Activated CD4-positive, alpha-beta T cell treated with anti-CD3 and anti-CD28 coated beads, Interleukin-2, amount 10 ng/mL, durations not matched to agents 24 days and 14 days (primary cell): ENCODE data around the gene SNX30. TPM values are rescaled to one million over a fixed set of nuclear protein-coding genes. Genes with fewer than 3 reads are reported as not detected.

Source experiments
- DNase-seq: peaks from one replicate; pipeline ENCODE4 v3.0.0; 2022
- H3K27ac Mint-ChIP-seq: one replicate; pipeline ENCODE4 v1.8.0; 2022; ENCODE audit warnings: mild to moderate bottlenecking, mixed read lengths
- H3K27me3 Mint-ChIP-seq: one replicate; pipeline ENCODE4 v1.8.0; 2022; ENCODE audit warnings: mixed read lengths
- H3K36me3 Mint-ChIP-seq: one replicate; pipeline ENCODE4 v1.8.0; 2022; ENCODE audit warnings: low read depth, mild to moderate bottlenecking, mixed read lengths
- H3K4me1 Mint-ChIP-seq: one replicate; pipeline ENCODE4 v1.8.0; 2021; ENCODE audit warnings: mixed read lengths
- H3K4me3 Mint-ChIP-seq: one replicate; pipeline ENCODE4 v1.8.0; 2022; ENCODE audit warnings: mild to moderate bottlenecking, moderate library complexity, mixed read lengths
- H3K9me3 Mint-ChIP-seq: one replicate; pipeline ENCODE4 v1.8.0; 2021; ENCODE audit warnings: mixed read lengths
- intact Hi-C: fragments of 100-400 bp; cut with micrococcal nuclease; formaldehyde crosslinking; loops from one replicate; pipeline ENCODE4 v1.15.1; 2023
- total RNA-seq: library from RNA; stranded (reverse); gene quantifications from 2 replicates; pipeline ENCODE4 v1.2.3, GENCODE V29; 2022

SNX30 gene
- total RNA-seq, 1 donor from 2014 or later, result 2.6 TPM

DNA sequence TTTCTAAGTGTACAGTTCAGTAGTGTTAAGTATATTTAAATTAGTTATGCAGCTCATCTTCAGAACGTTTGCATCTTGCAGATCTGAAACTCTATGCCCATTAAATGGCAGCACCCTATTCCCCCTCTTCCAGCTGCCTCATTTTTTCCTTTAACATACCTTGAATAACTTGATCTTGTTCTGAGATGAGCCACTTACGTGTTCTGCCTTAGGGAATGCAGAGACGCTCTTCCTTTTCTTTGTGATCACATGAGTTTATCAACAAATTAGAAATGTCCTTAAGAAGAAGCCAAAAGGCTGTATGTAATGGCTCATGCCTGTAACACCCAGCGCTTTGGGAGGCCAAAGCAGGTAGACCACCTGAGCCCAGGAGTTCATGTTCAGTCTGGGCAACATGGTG is 82.5 kb downstream of the SNX30 start:
- H3K9me3 Mint-ChIP-seq, result no peaks in the 10 kb centered on the region
- peaks cover 8% of the 10 kb centered on the region for H3K36me3 Mint-ChIP-seq

DNA sequence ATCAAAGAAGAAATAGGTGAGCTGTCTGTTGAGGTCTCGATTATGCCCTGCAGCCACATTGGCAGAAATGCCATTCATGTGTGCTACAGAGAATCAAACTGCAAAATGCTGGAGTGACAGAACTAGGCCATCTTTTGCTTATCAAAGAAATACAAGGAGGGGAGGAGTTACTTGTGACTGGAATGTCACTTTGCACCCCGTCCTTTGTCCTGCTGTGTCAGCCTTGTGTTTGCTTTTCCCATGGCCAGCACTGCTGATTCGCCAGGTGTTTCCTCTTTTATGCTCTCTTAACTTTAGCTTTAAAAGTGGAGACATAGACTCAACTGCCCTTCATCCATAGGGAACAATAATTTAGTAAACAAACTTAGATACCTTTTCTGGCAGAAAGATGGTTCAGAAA is 85.8 kb downstream of the SNX30 start:
- no peaks in the 10 kb centered on the region for H3K4me1 Mint-ChIP-seq
- no peak for DNase-seq
- no peak overlapping the region for H3K27ac Mint-ChIP-seq
- no peak overlapping the region for H3K4me3 Mint-ChIP-seq
- no peaks in the 10 kb centered on the region for H3K27me3 Mint-ChIP-seq
- no peaks in the 10 kb centered on the region for H3K9me3 Mint-ChIP-seq
- intact Hi-C loops, result no loop called here
- peaks cover 14% of the 10 kb centered on the region for H3K36me3 Mint-ChIP-seq

More for the DNA sequence above, 82.5 kb downstream of the SNX30 start:
- no peak overlapping the region for H3K4me3 Mint-ChIP-seq
- H3K4me1 Mint-ChIP-seq, result peaks cover 4% of the 10 kb centered on the region
- H3K27ac Mint-ChIP-seq, result no peak overlapping the region
- no peak for DNase-seq
- H3K27me3 Mint-ChIP-seq, result no peaks in the 10 kb centered on the region
- intact Hi-C loops, result no loop called here

DNA sequence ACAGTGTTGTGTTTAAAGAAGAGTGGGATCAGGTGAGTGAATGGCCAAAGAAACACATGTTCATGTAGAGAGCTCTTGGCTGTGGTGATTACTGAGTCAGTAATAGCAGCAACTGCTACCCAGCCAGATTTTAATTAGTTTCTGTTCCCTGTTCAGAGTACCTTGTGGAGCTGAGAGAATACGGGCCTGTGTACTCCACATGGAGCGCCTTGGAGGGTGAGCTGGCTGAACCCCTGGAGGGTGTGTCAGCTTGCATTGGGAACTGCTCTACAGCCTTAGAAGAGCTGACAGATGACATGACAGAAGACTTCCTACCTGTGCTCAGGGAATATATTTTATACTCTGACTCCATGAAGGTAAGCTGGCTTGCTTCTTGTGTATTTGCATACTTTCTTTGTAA is 87.8 kb downstream of the SNX30 start:
- no peak overlapping the region for H3K27ac Mint-ChIP-seq
- H3K36me3 Mint-ChIP-seq, result peaks cover 9% of the 10 kb centered on the region
- no peaks in the 10 kb centered on the region for H3K27me3 Mint-ChIP-seq
- intact Hi-C loops, result no loop called here
- DNase-seq, result no peak
- H3K9me3 Mint-ChIP-seq, result no peaks in the 10 kb centered on the region
- no peak overlapping the region for H3K4me3 Mint-ChIP-seq
- H3K4me1 Mint-ChIP-seq, result no peaks in the 10 kb centered on the region

DNA sequence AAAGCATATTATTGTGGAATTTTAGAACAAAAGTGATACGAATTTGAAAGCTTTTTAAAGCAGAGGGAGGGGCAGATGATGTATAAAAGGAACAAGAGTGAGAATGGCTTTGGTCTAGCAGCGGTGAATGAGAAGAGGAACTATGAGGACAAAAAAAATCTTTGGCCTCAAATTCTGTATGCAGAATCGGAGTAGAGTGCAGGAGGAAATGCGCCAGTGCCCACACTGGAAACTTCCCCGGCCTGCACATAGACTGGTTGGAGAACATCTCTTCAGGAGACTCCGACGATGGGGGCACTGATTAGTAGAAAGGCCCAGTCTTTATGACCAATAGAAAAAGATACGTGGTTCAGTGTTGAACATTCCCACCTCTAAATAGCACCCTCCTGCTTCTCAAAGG is 88.8 kb downstream of the SNX30 start:
- intact Hi-C loops, result no loop called here
- Mint-ChIP-seq H3K27ac (no peak overlapping the region), H3K4me3 (no peak overlapping the region)

DNA sequence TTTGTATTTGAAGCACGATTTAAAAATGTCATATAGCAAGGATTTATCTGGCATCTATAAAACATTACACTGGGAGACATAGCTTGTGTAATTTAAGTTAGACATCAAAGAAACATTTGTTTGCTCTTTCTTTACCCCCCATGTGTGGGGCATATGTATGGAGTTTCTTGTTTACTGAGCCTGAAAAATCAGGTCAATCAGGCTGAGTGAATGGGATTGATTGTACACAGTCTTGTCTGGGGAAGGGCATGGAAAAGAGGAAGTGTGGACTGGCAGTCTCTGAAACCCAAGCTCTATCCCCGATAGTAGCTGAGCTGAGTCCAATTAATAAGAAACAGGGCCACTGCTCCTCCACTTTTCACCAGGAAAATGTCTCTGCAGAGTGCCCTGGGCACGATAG is 90.7 kb downstream of the SNX30 start:
- no peak overlapping the region for H3K27ac Mint-ChIP-seq
- intact Hi-C loops, result no loop called here
- DNase-seq, result no peak
- peaks cover 9% of the 10 kb centered on the region for H3K36me3 Mint-ChIP-seq
- no peak overlapping the region for H3K4me3 Mint-ChIP-seq
- no peaks in the 10 kb centered on the region for H3K27me3 Mint-ChIP-seq
- H3K9me3 Mint-ChIP-seq, result no peaks in the 10 kb centered on the region
- peaks cover 12% of the 10 kb centered on the region for H3K4me1 Mint-ChIP-seq

More for the DNA sequence above, 88.8 kb downstream of the SNX30 start:
- Mint-ChIP-seq H3K27me3 (no peaks in the 10 kb centered on the region), H3K4me1 (peaks cover 5% of the 10 kb centered on the region), H3K36me3 (peaks cover 9% of the 10 kb centered on the region), H3K9me3 (no peaks in the 10 kb centered on the region)
- DNase-seq, result no peak

DNA sequence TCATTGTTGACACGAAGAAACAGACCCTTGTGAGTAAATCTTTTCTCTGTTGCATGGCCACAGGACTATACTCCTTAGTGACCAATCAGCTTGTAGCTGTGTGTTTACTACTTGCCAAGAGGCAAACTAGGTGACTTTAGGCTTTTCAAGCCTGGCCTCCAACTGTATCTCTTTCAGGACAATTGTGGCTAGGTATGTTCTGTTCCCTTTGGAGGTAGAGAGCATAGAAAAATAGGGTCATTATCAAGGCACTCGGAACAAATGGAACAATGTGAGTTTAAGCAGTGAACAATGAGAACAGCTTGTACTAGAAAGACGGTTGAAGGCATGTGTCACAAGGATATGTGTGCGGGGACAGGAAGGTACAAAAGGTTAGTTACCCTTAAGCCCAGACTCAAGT is 92.0 kb downstream of the SNX30 start:
- intact Hi-C loops, result no loop called here
- H3K9me3 Mint-ChIP-seq, result no peaks in the 10 kb centered on the region
- peaks cover 7% of the 10 kb centered on the region for H3K36me3 Mint-ChIP-seq
- no peaks in the 10 kb centered on the region for H3K27me3 Mint-ChIP-seq
- no peak overlapping the region for H3K4me3 Mint-ChIP-seq
- peaks cover 12% of the 10 kb centered on the region for H3K4me1 Mint-ChIP-seq
- DNase-seq, result no peak
- H3K27ac Mint-ChIP-seq, result no peak overlapping the region

DNA sequence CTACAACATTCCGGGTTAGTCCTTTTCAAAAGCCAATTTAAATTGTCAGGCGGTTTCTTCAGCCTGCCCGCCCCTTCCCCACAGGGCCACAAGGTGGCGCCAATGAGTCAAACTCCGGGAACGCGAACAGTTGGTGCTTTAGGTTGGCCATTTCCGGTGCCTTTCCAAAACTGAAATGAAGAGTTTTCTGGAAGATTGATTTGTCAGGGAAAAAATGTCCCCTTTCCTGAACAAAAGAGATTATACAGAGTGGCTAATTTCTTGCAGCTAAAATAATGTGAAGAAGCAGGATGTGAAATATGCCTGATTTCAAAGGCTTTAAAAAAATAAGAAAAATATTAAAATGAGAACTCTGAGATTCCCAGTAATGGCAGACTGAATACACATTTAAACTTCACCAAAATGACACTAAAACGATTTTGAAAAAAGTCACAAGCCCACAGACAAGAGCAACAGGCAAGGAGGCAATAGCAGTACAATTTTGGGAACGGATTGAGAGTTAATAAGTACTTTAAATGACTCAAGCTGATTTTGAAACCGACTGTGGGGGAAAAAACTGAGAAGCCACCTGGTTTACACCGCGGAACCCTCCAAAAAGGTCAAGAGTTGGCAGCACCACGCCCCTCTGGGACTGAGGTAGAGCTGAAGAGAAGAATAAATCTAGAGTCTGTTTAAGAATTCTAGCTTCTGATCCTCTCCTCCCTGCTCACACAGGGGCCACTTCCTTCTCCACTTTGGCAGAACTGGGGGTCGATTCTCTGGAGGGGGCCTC is 94.4 kb downstream of the SNX30 start:
- no peaks in the 10 kb centered on the region for H3K27me3 Mint-ChIP-seq
- DNase-seq, result peak; percentile 92
- H3K27ac Mint-ChIP-seq, result no peak overlapping the region
- H3K4me1 Mint-ChIP-seq, result peaks cover 14% of the 10 kb centered on the region
- intact Hi-C loops, result loop anchor here (1.0 kb wide), 1 partner anchor 58 kb away; no protein-coding TSS in a partner anchor
- H3K36me3 Mint-ChIP-seq, result no peaks in the 10 kb centered on the region
- no peaks in the 10 kb centered on the region for H3K9me3 Mint-ChIP-seq
- no peak overlapping the region for H3K4me3 Mint-ChIP-seq

DNA sequence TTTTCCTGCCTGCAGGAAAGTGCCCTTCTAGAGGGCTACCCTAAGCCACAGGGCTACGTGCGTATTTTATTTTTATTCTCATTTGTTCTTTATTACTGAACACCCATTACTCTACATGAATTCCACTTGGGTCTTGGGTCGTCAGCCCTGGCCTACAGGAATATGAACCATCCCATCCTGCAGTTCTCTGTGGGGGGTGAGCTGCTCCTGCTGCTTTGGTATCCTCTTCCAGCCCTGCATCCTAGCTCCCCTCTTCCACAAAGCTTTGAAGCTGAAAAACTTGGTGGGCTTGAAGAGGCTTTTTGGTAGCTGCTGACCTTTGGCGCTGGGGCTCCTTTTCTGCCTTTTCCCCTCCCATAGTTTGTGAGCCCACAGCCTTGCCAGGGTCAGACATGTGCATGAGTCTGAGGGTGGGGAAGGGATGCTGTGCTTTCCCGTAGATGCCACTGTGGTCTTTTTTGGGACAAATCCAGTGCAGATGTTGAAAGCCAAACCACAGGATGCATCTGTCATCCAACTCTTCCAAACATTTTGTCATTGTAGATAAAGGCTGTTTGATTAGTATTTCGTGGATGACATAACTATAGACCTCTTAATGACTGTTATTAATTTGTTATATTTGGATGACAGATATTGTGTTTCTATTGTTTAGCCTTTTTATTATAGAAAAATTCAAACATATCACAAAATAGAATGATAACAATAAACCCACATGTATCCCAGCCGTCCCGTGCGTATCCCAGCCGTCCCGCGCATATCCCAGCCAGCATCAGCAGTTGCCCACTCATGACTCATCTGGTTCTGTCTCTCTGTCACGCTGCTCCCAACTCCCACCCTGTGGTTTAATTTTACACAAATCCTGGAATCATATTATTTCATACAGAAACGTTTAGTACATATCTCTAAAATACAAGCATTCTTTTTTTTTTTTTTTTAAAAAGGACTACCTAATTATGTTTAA is 96.2 kb downstream of the SNX30 start:
- intact Hi-C loops, result no loop called here
- H3K4me3 Mint-ChIP-seq, result no peak overlapping the region

DNA sequence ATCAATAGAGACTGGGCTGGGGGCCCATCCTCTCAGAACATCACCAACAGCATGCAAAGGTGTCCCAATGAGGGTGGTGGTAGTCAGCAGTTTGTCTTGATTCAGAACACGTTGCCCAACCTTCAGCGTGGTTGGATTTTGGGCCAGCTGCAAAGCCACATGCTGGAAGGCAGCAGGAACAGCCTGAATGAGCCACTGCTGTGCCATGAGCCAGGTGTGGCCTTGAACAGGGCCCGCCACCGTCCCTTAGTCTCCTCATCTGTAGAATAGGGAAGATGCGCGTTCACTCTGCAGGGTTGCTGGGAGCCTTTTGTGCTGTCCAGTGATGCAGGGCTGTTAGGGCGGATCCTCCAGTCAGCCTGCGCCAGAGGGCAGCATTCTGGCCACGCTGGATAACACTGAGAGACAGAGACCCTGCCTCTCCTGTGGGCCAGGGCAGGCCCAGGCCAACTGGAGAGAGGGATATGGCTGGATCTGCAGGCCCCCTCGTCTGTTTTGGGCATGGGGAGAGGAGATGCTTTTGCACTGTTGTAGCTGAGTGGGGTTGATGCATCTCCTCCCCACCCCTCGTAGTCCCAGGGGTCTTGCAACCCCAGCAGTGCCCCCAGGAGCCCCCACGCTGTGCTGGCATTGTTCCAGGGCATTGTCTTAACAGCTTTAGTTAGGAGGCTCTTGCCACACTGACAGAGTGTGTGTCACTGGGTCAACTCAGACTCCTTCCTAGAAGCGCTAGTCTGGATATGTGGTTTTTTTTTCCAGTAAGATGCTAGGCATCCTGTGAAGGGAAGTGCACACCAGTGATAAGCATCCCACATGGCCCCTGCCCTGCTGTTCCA is 98.0 kb downstream of the SNX30 start:
- H3K27ac Mint-ChIP-seq, result no peak overlapping the region
- peaks cover 14% of the 10 kb centered on the region for H3K4me1 Mint-ChIP-seq
- DNase-seq, result no peak
- H3K4me3 Mint-ChIP-seq, result no peak overlapping the region
- H3K27me3 Mint-ChIP-seq, result no peaks in the 10 kb centered on the region
- H3K36me3 Mint-ChIP-seq, result peaks cover 6% of the 10 kb centered on the region
- no peaks in the 10 kb centered on the region for H3K9me3 Mint-ChIP-seq
- intact Hi-C loops, result no loop called here

More for the DNA sequence above, 96.2 kb downstream of the SNX30 start:
- H3K9me3 Mint-ChIP-seq, result no peaks in the 10 kb centered on the region
- no peak overlapping the region for H3K27ac Mint-ChIP-seq
- H3K4me1 Mint-ChIP-seq, result peaks cover 14% of the 10 kb centered on the region
- DNase-seq, result no peak
- H3K36me3 Mint-ChIP-seq, result peaks cover 6% of the 10 kb centered on the region
- no peaks in the 10 kb centered on the region for H3K27me3 Mint-ChIP-seq

DNA sequence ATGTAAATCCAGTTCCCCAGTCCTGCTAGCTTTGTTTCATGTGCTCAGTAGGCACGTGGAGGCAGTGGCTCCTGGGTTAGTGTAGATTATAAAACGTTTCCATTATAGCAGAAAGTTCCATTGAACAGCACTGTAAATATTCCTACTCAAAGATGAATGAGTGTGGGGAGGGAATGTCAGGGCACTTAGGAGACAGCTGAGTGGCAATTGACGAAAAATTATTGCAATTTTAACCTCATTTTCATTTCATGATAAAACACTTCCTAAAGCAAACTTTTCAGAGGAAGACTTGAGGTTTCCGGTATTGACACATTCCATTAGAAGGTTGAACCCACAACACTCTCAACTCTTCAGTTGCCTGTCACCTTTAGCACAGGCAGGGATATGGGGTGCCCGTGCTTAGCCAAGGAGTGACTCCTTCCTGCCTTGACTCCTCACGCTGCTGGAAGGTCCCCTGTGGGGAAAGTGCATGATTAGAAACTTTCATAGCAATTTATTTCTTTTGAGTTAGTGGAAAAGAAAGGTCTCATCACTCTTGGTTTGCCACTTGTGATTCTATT is 98.9 kb downstream of the SNX30 start:
- no peaks in the 10 kb centered on the region for H3K9me3 Mint-ChIP-seq
- intact Hi-C loops, result no loop called here
- peaks cover 6% of the 10 kb centered on the region for H3K36me3 Mint-ChIP-seq
- H3K4me1 Mint-ChIP-seq, result peaks cover 8% of the 10 kb centered on the region
- no peaks in the 10 kb centered on the region for H3K27me3 Mint-ChIP-seq
- no peak overlapping the region for H3K4me3 Mint-ChIP-seq
- DNase-seq, result no peak
- no peak overlapping the region for H3K27ac Mint-ChIP-seq

DNA sequence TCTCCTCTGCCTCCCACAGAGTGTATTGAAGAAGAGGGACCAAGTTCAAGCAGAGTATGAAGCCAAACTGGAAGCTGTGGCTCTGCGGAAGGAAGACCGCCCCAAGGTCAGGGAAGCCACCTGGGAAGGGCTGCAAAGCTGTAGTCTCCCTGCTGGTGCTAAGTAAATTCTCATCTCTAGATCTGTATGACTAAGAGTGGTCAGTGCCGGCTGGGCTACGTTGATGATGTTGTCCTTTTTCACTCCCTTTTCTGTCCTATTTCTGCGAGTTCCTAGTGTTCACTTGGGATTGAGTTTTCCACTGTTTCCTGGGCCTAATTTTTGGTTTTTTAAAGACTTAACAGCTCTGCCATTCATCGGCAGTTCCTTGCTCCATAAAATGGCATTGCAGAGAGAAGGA is 100.3 kb downstream of the SNX30 start:
- DNase-seq, result no peak
- Mint-ChIP-seq H3K9me3 (no peaks in the 10 kb centered on the region), H3K27ac (no peak overlapping the region), H3K27me3 (no peaks in the 10 kb centered on the region), H3K36me3 (peaks cover 6% of the 10 kb centered on the region), H3K4me1 (peaks cover 2% of the 10 kb centered on the region), H3K4me3 (no peak overlapping the region)
- intact Hi-C loops, result no loop called here

DNA sequence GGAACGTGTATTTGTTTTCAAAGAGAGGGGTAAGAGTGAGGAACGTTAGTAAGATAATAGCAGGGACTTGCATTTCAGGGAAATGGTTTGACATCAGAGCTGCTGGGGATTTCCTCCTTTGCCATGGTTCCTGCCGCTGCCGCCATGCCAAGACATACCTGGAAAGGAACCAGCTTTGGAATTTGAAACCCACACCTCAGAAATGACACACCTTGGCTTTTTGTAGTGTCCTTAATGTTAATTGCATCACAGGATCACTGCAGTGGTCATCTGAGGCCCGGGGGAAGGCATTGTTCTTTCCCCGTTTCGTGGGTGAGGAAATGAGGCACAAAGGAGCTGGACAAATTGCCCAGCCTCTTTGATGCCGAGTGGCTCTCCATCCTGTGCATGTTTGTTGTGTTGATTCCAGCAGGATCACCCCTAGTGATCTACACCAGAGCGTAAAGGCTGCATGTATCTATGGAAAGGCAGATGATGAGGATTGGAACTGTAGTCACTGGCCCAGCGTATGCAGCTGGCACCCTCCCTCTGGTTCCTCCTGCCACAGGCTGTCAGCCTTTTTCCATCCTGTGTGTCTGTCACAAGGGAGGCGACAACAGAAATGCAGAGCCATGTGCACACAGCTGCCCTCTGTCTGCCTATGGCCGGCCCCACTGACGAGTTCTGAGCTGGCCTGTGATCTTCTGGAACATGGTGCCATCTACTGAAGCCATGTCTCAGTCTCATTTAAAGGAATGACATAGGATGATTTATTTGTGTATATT is 102.4 kb downstream of the SNX30 start:
- Mint-ChIP-seq H3K4me3 (no peak overlapping the region), H3K36me3 (peaks cover 6% of the 10 kb centered on the region), H3K27me3 (no peaks in the 10 kb centered on the region), H3K4me1 (peaks cover 2% of the 10 kb centered on the region), H3K9me3 (no peaks in the 10 kb centered on the region), H3K27ac (no peak overlapping the region)
- intact Hi-C loops, result no loop called here
- DNase-seq, result no peak
